Measurements from ENCODE around the gene ZFPM1.

DNA sequence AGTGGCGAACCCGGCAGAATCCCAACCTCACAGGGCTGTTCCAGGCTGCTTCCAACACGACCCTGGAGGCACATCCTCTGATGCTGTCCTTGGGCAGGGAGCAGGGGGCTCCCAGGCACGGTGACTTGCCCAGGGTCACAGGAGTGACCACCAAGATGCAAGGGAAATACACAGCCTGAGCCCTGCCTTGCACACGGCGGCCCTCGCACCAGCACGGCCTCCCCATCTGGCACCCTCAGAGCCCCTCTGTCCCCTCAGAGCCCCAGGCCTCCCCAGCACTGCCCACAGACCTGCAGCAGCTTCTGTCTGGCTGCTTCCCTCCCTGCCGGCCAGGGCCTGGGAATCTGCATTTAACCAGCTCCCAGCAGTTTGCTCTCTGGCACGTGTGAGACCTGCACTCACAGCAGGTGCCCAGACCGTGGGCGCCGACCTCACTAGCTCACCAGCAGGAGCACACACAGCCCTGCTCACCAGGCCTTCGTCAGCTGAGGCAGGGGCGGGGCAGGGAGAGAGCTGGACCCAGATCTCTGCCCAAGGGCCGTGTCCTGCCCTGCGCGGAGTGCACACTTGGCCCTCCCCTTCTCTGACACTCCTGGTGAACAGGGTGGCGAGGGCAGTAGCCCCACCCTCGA lies 87.4 kb downstream of the ZFPM1 start:
- TF ChIP-seq, protein P1, sequence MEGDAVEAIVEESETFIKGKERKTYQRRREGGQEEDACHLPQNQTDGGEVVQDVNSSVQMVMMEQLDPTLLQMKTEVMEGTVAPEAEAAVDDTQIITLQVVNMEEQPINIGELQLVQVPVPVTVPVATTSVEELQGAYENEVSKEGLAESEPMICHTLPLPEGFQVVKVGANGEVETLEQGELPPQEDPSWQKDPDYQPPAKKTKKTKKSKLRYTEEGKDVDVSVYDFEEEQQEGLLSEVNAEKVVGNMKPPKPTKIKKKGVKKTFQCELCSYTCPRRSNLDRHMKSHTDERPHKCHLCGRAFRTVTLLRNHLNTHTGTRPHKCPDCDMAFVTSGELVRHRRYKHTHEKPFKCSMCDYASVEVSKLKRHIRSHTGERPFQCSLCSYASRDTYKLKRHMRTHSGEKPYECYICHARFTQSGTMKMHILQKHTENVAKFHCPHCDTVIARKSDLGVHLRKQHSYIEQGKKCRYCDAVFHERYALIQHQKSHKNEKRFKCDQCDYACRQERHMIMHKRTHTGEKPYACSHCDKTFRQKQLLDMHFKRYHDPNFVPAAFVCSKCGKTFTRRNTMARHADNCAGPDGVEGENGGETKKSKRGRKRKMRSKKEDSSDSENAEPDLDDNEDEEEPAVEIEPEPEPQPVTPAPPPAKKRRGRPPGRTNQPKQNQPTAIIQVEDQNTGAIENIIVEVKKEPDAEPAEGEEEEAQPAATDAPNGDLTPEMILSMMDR (IDR thresholded peaks at IDR 0.05 in 8 of 11, conservative IDR thresholded peaks at IDR 0.05 in 3 of 11) = no peak
- TF ChIP-seq POLR2A (IDR thresholded peaks at IDR 0.05) (no peak), POLR2AphosphoS5 (IDR thresholded peaks at IDR 0.05) (no peak)
